Fibroblast of skin of left biceps (primary cell): ENCODE results near the gene CTNNA1.
"Not testable (repeated sequence)": the region's sequence is repeated elsewhere in the genome, so short reads cannot be mapped to it uniquely, and the experiment has no call there.

Experiments
- DNase-seq, 2 experiments: peaks; one replicate each; pipeline ENCODE4 v3.0.0-alpha.2; 2013; ENCODE audit warnings: low read depth in 2 of 2

CTNNA1 gene

GRCh38 chr5:138757061-138757776 lies 4.0 kb downstream of the CTNNA1 start:
- no peak for DNase-seq

- DNase-seq: no peak
These were observed 7.4 kb downstream of the CTNNA1 start for GRCh38 chr5:138760448-138761110.

- not testable (repeated sequence) for DNase-seq
These were observed 7.9 kb downstream of the CTNNA1 start for GRCh38 chr5:138761115-138761514.

- DNase-seq: not testable (repeated sequence)
These were observed 8.4 kb downstream of the CTNNA1 start for GRCh38 chr5:138761670-138762069.

GRCh38 chr5:138762110-138762509 lies 8.9 kb downstream of the CTNNA1 start:
- no peak for DNase-seq

- no peak for DNase-seq
These were observed 10.0 kb downstream of the CTNNA1 start for GRCh38 chr5:138763037-138763778.

GRCh38 chr5:138770291-138770690 lies 17.1 kb downstream of the CTNNA1 start:
- no peak for DNase-seq

- DNase-seq: no peak
These were observed 17.8 kb downstream of the CTNNA1 start for GRCh38 chr5:138770977-138771376.

GRCh38 chr5:138772986-138773594 lies 19.9 kb downstream of the CTNNA1 start:
- DNase-seq: no peak

GRCh38 chr5:138773624-138774023 lies 20.4 kb downstream of the CTNNA1 start:
- DNase-seq: not testable (repeated sequence)

- no peak for DNase-seq
These were observed 21.8 kb downstream of the CTNNA1 start for GRCh38 chr5:138775034-138775433.

- no peak for DNase-seq
These were observed 25.0 kb downstream of the CTNNA1 start for GRCh38 chr5:138778234-138778633.

GRCh38 chr5:138783976-138784375 lies 30.8 kb downstream of the CTNNA1 start:
- DNase-seq: no peak

GRCh38 chr5:138784590-138784989 lies 31.4 kb downstream of the CTNNA1 start:
- DNase-seq: no peak

GRCh38 chr5:138789771-138790242 lies 36.6 kb downstream of the CTNNA1 start:
- no peak for DNase-seq

GRCh38 chr5:138790684-138791083 lies 37.5 kb downstream of the CTNNA1 start:
- no peak for DNase-seq

- no peak for DNase-seq
These were observed 39.1 kb downstream of the CTNNA1 start for GRCh38 chr5:138792195-138792790.

GRCh38 chr5:138793575-138793974 lies 40.4 kb downstream of the CTNNA1 start:
- DNase-seq: no peak

- no peak for DNase-seq
These were observed 50.1 kb downstream of the CTNNA1 start for GRCh38 chr5:138803285-138803684.

GRCh38 chr5:138803935-138804334 lies 50.7 kb downstream of the CTNNA1 start:
- no peak for DNase-seq

GRCh38 chr5:138805096-138805495 lies 51.9 kb downstream of the CTNNA1 start:
- DNase-seq: no peak

- no peak for DNase-seq
These were observed 54.0 kb downstream of the CTNNA1 start for GRCh38 chr5:138807182-138807581.
